ENCODE measurements around the gene SPATA9. TPM values are rescaled to one million over a fixed set of nuclear protein-coding genes. Genes with fewer than 3 reads are reported as not detected.

Gene SPATA9
- total RNA-seq, 1 experiment from 2014 or later = not detected

DNA sequence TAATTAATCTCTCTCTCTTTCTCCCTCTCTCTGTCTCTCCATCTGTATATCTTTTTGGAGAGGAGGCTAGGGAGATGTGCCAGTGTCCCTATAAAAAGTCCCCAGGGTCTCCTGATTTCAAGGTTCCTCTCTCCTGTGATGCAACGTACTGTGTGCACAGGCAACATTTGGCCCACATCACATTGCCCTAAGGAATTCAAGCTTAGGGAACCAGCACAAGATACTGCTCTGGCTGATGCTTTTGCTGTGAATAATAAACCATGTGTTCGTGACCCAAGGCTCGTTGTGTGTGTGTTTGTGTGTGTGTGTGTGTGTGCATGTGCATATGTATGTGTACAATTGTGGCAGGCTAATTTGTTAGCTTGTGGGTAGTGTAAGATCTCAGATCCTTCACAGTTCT is 9.7 kb downstream of the SPATA9 start:
- H3K9me3 Mint-ChIP-seq = no peaks in the 10 kb centered on the region
- H3K27ac Mint-ChIP-seq = peak overlapping the region in 1 of 3 experiments; percentile 82; a peak in 1 of 7 replicates
- DNase-seq = no peak
- no peaks in the 10 kb centered on the region for H3K79me1 ChIP-seq (ENCODE audit: insufficient read depth, low read depth, low read length, poor library complexity, severe bottlenecking)
- H3K27ac ChIP-seq (ENCODE audit: insufficient read length, low read depth, low read length) = no peak overlapping the region
- H2AFZ ChIP-seq (ENCODE audit: low read length) = no peak overlapping the region
- H3K27me3 Mint-ChIP-seq (ENCODE audit: low read depth) = peaks cover 4% of the 10 kb centered on the region; the same call in 1 of the 2 replicates
- no peak overlapping the region for H3K4me3 Mint-ChIP-seq
- H3K79me2 ChIP-seq (ENCODE audit: insufficient read depth, low read length) = no peaks in the 10 kb centered on the region
- no peak overlapping the region for H4K5ac ChIP-seq (ENCODE audit: insufficient read length, low read depth, low read length)
- no peak overlapping the region for H2BK5ac ChIP-seq (ENCODE audit: insufficient read length, low read length)
- no peaks in the 10 kb centered on the region for H3K27me3 ChIP-seq (ENCODE audit: insufficient read depth, low read length)
- H4K8ac ChIP-seq (replicated peaks; ENCODE audit: insufficient read length, low read depth, low read length) = no peak overlapping the region
- H3K9me3 ChIP-seq (ENCODE audit: control insufficient read depth, low read depth, low read length) = no peaks in the 10 kb centered on the region
- no peak overlapping the region for H2BK20ac ChIP-seq (ENCODE audit: low read depth, low read length, poor library complexity, severe bottlenecking)
- H3K9ac ChIP-seq (ENCODE audit: extremely low read depth, insufficient read length, low read length) = no peak overlapping the region
- no peak overlapping the region for H4K91ac ChIP-seq (ENCODE audit: insufficient read length, low read depth, low read length)
- H3K4me1 ChIP-seq (ENCODE audit: insufficient read depth, low read length) = no peaks in the 10 kb centered on the region
- TF ChIP-seq, protein P1, sequence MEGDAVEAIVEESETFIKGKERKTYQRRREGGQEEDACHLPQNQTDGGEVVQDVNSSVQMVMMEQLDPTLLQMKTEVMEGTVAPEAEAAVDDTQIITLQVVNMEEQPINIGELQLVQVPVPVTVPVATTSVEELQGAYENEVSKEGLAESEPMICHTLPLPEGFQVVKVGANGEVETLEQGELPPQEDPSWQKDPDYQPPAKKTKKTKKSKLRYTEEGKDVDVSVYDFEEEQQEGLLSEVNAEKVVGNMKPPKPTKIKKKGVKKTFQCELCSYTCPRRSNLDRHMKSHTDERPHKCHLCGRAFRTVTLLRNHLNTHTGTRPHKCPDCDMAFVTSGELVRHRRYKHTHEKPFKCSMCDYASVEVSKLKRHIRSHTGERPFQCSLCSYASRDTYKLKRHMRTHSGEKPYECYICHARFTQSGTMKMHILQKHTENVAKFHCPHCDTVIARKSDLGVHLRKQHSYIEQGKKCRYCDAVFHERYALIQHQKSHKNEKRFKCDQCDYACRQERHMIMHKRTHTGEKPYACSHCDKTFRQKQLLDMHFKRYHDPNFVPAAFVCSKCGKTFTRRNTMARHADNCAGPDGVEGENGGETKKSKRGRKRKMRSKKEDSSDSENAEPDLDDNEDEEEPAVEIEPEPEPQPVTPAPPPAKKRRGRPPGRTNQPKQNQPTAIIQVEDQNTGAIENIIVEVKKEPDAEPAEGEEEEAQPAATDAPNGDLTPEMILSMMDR (conservative IDR thresholded peaks at IDR 0.05) = no peak
- no peak overlapping the region for H2AK5ac ChIP-seq (ENCODE audit: insufficient read length, low read length)
- no peaks in the 10 kb centered on the region for H3K23me2 ChIP-seq (ENCODE audit: insufficient read length, low read depth, low read length, poor library complexity, severe bottlenecking)
- no peak overlapping the region for H3K14ac ChIP-seq (ENCODE audit: insufficient read depth, low read length)
- H3K4me1 Mint-ChIP-seq = peaks cover 3% of the 10 kb centered on the region in 2 experiments; a peak in 1 of 4 replicates
- H3K18ac ChIP-seq (ENCODE audit: insufficient read length, low read depth, low read length) = no peak overlapping the region
- H2BK15ac ChIP-seq (ENCODE audit: low read depth, low read length) = no peak overlapping the region
- H3K56ac ChIP-seq (ENCODE audit: insufficient read length, low read depth, low read length) = no peak overlapping the region
- WGBS (ENCODE audit: extremely low coverage, insufficient read length, low lambda C conversion rate) = no CpG with 5 or more reads among the region's 3 CpGs
- H2BK120ac ChIP-seq (ENCODE audit: low read depth, low read length, poor library complexity, severe bottlenecking) = no peak overlapping the region
- H3K4ac ChIP-seq (ENCODE audit: low read depth, low read length) = no peak overlapping the region
- no peak overlapping the region for H3K23ac ChIP-seq (ENCODE audit: insufficient read length, low read depth, low read length)
- H2BK12ac ChIP-seq (ENCODE audit: insufficient read length, low read depth, low read length) = no peak overlapping the region
- H3K36me3 Mint-ChIP-seq (ENCODE audit: insufficient read depth in 1 of 3, low read depth in 3 of 3) = no peaks in the 10 kb centered on the region
- H3T11ph ChIP-seq (ENCODE audit: low read length) = no peak overlapping the region
- H3K4me2 ChIP-seq (ENCODE audit: insufficient read depth, insufficient read length, low read length) = no peak overlapping the region
- no peaks in the 10 kb centered on the region for H4K20me1 ChIP-seq (ENCODE audit: control insufficient read depth, insufficient read depth, insufficient read length)

Data from H9 (cell line).